ENCODE measurements around the gene CRB2. TPM values are rescaled to one million over a fixed set of nuclear protein-coding genes. Genes with fewer than 3 reads are reported as not detected.
A peak's percentile ranks its signal among the peaks of the same experiment; 100 is the strongest.

Gene CRB2
- total and polyA plus RNA-seq, 2 of the 4 experiments (the other 2 are of a cell fraction): not detected

DNA sequence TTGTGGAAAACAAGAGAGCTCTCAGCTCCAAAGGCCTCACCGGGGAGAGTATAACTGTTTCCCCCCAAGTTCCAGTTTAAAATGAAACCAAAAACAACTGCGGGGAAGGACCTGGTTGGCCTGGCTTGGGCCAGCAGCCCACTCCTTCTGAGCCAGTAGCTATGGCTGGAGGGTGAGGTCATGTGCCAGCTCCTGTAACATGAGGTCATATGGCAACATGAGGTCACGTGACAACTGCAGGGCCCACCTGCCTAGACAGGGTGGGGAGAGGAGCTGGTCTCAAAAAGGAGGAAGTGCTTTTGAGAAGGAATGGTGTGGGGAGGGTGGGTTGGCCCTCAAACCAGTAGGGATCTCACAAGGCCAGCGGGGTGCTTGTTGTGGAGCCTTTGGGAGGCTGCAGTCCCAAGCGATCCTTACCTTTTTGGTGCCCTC lies 29.3 kb upstream of the CRB2 start:
- CTCF ChIA-PET: interaction anchor here (1.1 kb wide), 1 partner anchor 9 kb away, joined by 4 read pairs; no protein-coding TSS in a partner anchor
- Histone ChIP-seq H4K5ac (ENCODE audit: low read depth, low read length) (no peak overlapping the region; the same call in 1 of the 2 replicates), H2BK120ac (ENCODE audit: low read depth, low read length) (no peak overlapping the region), H3K9me1 (ENCODE audit: insufficient read depth, low read length) (no peaks in the 10 kb centered on the region), H2AFZ (replicated peaks; ENCODE audit: low read length, poor library complexity) (peak overlapping the region; percentile 70), H3K9me3 (ENCODE audit: control insufficient read depth, insufficient read depth, low read length) (peaks cover 4% of the 10 kb centered on the region; the same call in 1 of the 2 replicates), H4K91ac (ENCODE audit: insufficient read depth, low read depth, low read length) (no peak overlapping the region), H3K4me2 (ENCODE audit: low read depth, low read length) (peak overlapping the region; percentile 8; the same call in 1 of the 2 replicates), H3K56ac (ENCODE audit: extremely low read depth, insufficient read depth, low read length) (no peak overlapping the region), H3K79me1 (ENCODE audit: low read depth in 1 of 2, low read length in 2 of 2) (no peaks in the 10 kb centered on the region), H2BK5ac (ENCODE audit: low read depth, low read length, poor library complexity, severe bottlenecking) (no peak overlapping the region), H4K20me1 (ENCODE audit: insufficient read depth, low read length) (no peaks in the 10 kb centered on the region), H2BK20ac (ENCODE audit: low read depth, low read length) (no peak overlapping the region), H3K9ac (ENCODE audit: low read depth, low read length) (no peak overlapping the region), H3K4me3 (ENCODE audit: insufficient read depth, low read depth, low read length) (no peak overlapping the region), H2AK5ac (ENCODE audit: low read depth, low read length) (no peak overlapping the region), H3K27ac (ENCODE audit: insufficient read depth, low read length) (no peak overlapping the region), H3K4ac (ENCODE audit: low read depth, low read length) (no peak overlapping the region), H3K23ac (ENCODE audit: low read depth, low read length) (no peak overlapping the region), H2AK9ac (replicated peaks; ENCODE audit: low read depth, low read length, poor library complexity) (no peak overlapping the region), H3K4me1 (ENCODE audit: control insufficient read depth, insufficient read depth, low read length) (no peaks in the 10 kb centered on the region; the same call in 1 of the 2 replicates), H4K8ac (ENCODE audit: low read depth in 2 of 2, low read length in 2 of 2) (no peak overlapping the region), H3K36me3 (ENCODE audit: control insufficient read depth, insufficient read depth, low read length) (no peaks in the 10 kb centered on the region), H3K18ac (ENCODE audit: low read depth, low read length) (no peak overlapping the region), H2BK15ac (ENCODE audit: low read depth, low read length) (no peak overlapping the region), H3K14ac (replicated peaks; ENCODE audit: low read depth, low read length) (no peak overlapping the region), H3K27me3 (ENCODE audit: control insufficient read depth, insufficient read depth, low read length) (peaks cover 20% of the 10 kb centered on the region; the same call in 1 of the 2 replicates)
- in situ Hi-C loops (cut with MboI; ENCODE audit: low sequenced_read_pairs) (loop anchor here (25.0 kb wide), 1 partner anchor 489 kb away; the partner anchor contains the start of gene PDCL), dilution Hi-C loops (cut with HindIII; ENCODE audit: low sequenced_read_pairs, unreplicated experiment) (no loop called here), intact Hi-C loops (cut with micrococcal nuclease) (no loop called here)
- no TSS peak for BruUV-seq (replicated peaks)
- DNase-seq (no peak), ATAC-seq (ENCODE audit: low read depth) (no peak)
- POLR2A ChIA-PET (ENCODE audit: unreplicated experiment): no interaction called here
- TF ChIP-seq POLR2A (IDR thresholded peaks at IDR 0.05; ENCODE audit: low read depth, low read length): no peak
- TF ChIP-seq, protein P1, sequence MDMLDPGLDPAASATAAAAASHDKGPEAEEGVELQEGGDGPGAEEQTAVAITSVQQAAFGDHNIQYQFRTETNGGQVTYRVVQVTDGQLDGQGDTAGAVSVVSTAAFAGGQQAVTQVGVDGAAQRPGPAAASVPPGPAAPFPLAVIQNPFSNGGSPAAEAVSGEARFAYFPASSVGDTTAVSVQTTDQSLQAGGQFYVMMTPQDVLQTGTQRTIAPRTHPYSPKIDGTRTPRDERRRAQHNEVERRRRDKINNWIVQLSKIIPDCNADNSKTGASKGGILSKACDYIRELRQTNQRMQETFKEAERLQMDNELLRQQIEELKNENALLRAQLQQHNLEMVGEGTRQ (IDR thresholded peaks at IDR 0.05; ENCODE audit: low read depth, low read length): peak; percentile 67
- 50% methylated on average over 1 of the region's 5 CpGs; no CpG with 5 or more reads in 1 of the 2 experiments for WGBS, 2 experiments (ENCODE audit: extremely low coverage in 2 of 2, insufficient read length in 1 of 2)

Data from IMR-90 (cell line).